Right ventricle myocardium inferior (tissue), 1 donor: Measurements from ENCODE around the gene CDCA8. TPM values are rescaled to one million over a fixed set of nuclear protein-coding genes. Genes with fewer than 3 reads are reported as not detected.
"Not testable (repeated sequence)": the region's sequence is repeated elsewhere in the genome, so short reads cannot be mapped to it uniquely, and the experiment has no call there.

ENCODE experiments used
- ATAC-seq: fragments of 200-7000 bp; cut with Tn5 transposase; one replicate; pipeline ENCODE4 v1.9.1; 2020; ENCODE audit warnings: mild to moderate bottlenecking, moderate library complexity
- DNase-seq: peaks from one replicate; pipeline ENCODE4 v3.0.0; 2021; ENCODE audit errors: missing footprints
- intact Hi-C: fragments of 100-400 bp; cut with DNase I; formaldehyde crosslinking; loops from one replicate; pipeline ENCODE4 v1.11.0; 2022
- total RNA-seq: library from RNA; stranded (reverse); fragmentation: NEBNext Ultra II Directional; extraction: Animal tissue kit (Norgen Biotek cat#: 25700); gene quantifications from one replicate; pipeline ENCODE4 v1.2.1, GENCODE V29; 2021
- donor health status: DM: no; HTN: yes; CAD: no; lungs with severe emphysema.

Gene CDCA8
- total RNA-seq, 1 donor from 2014 or later, result 0.60 TPM

DNA sequence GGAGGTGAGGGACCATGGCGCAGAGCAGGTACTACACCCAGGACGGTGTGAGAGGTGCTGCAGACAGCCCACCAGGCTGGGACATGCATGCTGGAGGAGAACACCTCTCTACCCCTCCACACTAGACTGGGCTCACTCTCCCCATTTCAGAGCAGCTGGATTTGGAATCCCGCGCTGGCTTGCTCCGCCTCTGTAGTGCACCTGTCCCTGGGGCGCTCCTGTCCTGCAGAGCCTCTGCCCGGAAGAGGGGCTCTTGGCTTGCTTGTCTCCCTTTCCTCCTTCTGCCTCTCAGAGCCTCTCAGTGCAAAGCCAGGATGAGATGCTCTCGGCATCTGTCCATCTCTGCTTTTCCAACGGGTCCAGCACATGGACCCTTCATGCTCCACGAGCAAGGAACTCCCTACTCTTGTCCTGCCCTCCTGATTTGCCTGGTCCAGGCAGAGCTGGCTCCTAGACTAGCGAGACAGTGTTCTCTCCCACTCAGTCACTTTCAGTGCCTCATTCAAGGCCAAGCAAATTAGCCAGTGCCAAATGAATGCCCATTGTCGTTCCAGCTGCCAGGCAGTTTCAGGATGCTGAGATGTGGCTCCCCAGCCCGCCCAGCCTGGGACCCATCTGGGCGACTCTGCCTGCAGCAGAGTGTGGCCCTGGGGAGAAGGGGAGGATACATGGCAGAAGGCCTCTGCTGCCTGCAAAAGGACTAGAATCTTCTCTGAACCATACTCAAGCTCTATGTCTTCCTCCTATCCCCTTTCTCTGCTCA lies 33.7 kb downstream of the CDCA8 start:
- intact Hi-C loops, result no loop called here
- no peak for DNase-seq

DNA sequence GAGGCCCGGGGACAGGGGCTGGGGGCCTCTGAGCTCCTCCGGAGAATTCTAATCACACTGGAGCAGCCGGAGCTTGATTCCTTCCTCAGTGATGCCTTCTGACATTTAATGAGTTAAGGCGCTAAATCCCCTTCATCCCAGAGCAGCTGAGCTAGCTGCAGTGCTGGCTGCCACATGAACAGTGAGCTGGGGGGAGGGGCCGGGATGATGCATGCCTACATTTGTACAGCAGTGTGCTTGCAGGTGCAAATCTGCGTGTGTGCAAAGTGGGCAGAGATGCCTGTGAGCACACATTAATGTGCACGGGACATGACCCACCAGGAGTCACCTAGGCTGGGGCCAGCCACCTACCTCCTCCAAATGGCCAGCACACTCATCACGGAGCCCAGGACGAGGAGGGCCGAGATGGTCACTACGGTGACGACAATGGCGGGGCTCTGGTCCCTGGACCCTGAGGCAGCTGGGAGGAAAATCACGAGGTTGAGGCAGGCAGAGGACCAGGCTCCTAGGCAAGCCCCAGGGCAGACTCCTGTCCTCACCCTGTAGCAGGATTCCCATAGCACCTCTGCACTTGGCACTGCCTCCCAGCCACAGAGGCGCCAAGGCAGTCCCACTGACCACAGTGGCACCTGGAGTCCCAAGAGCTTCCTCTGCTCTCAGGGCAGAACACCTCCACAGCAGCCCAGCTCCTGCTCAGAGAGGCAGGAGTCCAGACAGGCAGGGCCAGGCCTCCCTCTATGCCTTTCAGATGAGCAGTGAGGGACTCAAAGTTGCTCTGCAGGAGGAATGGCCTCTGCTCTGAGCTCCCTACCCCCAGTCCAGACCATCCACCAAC lies 34.7 kb downstream of the CDCA8 start:
- intact Hi-C loops, result no loop called here
- no peak for ATAC-seq
- no peak for DNase-seq

More for the DNA sequence above, 33.7 kb downstream of the CDCA8 start:
- no peak for ATAC-seq

DNA sequence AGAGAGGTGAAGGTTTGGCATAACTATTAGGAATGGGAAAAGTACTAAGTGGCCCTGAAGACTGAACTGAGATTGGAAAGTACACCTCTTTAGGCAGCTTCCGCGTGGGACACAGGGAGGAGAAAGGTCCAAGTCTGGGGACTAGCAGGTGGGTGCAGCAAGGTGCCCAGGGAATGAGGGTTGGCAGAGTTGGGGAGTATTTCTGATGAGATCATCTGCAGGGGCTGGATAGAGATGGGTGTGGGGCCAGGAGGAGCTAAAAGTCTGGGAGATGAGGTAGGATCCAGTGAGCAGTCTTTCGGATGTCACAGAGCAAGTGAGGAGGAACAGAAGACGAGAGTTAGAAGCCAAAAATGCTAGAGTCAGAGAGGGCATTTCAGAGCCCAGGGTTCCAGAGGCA lies 36.1 kb downstream of the CDCA8 start:
- intact Hi-C loops, result no loop called here
- DNase-seq (no peak), ATAC-seq (no peak)

DNA sequence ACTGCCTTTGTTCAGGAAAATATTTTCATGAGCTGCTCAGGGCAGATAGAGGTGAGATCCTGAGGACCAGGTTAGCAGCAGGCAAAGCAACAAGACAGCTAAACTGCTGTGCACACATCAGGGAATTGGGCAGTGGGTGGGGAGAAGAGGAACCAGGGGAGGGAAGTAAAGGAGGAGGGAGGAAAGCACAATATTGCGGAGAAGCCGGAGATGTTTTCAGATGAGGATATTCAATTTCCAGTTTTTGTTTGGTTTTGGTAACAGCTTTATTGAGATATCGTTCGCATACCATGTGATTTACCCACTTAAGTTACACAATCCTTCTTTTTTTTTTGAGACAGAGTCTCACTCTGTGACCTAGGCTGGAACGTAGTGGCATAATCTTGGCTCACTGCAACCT lies 38.1 kb downstream of the CDCA8 start:
- intact Hi-C loops, result no loop called here
- ATAC-seq (no peak), DNase-seq (no peak)

DNA sequence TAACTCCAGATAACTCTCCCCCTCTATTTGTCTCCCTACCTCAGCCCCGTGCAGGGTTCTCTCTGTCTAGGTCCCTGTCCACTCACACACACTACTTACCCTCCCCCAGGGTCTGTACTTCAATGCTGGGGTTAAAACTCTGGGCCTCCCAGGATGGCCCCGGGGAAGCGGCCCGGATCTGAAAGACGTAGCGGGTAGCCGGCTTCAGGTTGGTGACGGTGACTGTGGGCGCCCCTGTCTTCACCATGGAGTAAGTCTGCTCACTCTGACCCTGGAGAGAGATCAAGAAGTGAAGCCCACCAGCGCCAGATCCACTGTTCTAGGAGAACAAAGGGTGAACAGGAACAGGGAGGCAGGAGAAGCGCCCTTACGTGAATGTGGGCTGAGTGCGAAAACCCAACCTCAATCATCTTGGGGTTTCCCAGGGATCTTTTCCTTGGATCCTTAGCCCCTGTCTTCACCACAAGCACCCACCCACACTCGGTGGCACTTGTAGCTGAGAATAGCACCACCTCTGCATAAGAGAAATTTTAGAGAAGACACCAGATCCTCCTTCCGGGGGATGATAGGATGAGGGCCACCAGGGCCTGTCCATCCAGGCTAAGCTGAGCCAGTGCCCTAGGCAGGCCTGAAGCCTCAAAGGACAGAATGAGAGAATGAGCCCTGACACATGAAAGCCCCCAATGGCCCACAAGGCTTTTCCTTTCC lies 39.1 kb downstream of the CDCA8 start:
- ATAC-seq (no peak), DNase-seq (no peak)
- intact Hi-C loops, result no loop called here

DNA sequence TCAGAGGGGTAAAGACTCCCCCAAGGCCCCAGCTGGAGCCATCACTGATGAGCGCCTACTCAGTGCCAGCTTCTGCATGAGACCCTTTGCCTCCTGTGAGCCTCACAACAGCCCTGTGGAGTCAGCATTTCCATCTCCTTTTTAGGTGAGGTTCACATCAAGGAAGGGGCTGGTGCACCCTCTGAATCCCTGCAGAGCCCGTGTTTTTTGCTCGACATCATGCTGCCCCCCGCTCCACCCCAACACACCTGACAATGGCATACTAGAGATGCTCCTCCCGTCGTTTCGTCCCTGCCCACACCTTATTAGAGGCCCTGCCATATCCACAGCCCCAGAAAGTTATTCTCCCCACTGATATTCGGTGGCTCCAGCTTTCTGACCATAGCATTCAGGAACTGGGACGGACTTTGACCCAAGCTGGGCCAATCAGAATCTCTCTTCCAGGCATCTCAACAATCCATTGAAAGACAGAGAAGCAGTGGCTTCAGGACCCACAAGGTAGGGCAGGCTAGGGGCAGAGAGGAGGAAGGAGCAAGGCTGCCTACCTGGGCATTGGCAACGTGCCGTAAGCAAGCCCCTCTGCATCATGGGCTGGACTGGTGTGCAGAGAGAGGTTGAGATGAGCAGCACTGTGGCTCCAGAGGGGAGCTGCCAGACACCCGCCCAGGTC lies 39.9 kb downstream of the CDCA8 start:
- ATAC-seq (no peak), DNase-seq (no peak)
- intact Hi-C loops, result no loop called here

DNA sequence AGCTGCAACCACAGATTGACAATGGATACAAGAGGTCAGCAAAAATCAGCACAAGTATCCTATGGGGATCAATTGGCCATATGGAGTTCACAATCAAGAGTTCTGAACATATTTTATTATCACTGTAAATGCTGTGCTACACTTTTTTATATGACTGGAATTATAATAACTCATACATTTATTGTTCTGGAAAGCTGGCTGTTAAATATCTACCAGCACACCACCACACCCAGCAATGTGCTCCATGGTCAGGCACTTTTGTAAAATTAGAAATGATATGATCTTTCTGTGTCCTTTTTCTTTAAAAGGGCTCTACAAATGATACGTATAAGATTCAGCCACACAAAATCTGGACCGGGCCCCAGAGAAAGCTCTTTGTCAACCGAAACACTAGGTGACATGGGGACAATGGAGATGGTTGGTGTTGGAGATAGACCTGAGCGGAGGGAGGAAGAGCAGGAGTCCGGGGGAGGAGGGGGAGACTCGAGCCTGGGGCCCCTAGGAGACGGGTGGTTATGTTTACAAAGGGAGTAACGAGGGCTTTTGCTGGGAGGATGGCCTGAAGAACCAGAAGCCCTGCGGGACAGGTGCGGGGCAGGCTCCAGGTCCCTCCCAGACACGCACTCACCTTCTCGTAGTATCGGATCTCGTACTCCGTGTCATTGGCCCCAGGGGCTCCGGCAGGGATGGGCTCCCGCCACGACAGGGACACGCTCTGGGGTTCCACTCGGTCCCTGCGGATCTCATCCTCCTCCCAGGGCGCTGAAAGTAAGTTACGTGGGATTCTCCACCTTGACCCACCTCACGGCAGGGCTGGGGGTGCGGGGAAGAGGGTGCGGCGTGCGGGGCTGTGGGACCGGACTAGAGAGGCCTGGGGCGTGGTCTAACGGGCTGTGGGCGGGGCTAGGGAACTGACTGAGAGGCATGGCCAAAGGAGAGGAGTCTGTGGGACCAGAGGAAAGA lies 42.6 kb downstream of the CDCA8 start:
- DNase-seq, result no peak
- intact Hi-C loops, result no loop called here
- ATAC-seq, result no peak

DNA sequence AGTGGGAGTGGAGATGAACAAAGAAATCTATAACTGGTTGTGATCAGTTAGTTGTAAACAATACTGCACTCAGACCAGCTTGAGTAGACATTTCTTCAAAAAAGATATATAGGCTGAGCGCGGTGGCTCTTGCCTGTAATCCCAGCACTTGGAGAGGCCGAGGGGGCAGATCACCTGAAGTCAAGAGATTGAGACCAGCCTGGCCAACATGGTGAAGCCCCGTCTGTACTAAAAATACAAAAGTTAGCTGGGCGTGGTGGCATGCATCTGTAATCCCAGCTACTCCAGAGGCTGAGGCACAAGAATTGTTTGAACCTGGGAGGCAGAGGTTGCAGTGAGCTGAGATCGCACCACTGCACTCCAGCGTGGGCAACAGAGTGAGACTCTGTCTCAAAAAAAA lies 45.7 kb downstream of the CDCA8 start:
- intact Hi-C loops, DNase-seq, ATAC-seq: not testable (repeated sequence)

DNA sequence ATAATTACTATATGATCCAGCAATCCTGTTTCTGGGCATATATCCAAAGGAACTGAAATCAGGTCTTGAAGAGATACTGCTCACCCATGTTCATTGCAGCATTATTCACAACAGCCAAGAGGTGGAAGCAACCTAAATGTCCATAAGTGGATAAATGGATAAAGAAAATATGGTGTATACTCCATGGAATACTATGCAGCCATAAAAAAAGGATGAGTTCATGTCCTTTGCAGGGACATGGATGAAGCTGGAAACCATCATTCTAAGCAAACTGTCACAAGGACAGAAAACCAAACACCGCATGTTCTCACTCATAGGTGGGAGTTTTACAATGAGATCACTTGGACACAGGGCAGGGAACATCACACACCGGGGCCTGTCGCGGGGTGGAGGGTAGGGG lies 46.3 kb downstream of the CDCA8 start:
- DNase-seq, intact Hi-C loops, ATAC-seq: not testable (repeated sequence)

DNA sequence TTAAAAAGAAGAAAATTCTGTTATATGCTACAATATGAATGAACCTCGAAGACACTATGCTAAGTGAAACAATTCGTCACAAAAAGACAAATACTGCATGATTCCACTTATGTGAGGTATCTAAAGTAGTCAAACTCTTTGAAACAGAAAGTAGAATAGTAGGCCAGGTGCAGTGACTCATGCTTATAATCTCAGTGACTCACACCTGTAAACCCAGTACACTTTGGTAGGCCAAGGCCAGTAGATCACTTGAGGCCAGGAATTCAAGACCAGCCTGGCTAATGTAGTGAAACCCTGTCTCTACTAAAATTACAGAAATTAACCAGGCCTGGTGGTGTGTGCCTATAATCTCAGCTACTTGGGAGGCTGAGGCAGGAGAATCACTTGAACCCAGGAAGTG lies 46.9 kb downstream of the CDCA8 start:
- intact Hi-C loops, result no loop called here
- no peak for DNase-seq
- ATAC-seq, result no peak

DNA sequence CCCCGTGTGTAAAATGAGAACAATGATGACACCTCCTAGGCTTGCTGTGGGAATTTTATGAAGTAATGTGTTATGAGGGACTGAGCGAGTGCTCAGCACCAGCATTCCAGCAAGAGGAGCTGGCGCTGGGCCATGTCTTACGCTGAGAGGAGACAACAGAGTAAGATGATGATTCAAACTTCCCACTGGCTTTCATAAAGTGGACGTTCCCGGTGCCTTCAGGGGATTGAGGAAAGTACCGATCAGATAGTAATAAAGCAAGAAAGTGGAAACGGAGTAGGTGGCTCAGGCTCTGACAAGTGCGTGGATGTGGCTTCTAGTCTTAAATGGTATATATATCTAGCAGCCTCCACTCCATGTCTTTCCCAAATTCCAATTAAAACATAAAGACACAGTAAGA lies 48.8 kb downstream of the CDCA8 start:
- DNase-seq (no peak), ATAC-seq (no peak)
- intact Hi-C loops, result no loop called here

DNA sequence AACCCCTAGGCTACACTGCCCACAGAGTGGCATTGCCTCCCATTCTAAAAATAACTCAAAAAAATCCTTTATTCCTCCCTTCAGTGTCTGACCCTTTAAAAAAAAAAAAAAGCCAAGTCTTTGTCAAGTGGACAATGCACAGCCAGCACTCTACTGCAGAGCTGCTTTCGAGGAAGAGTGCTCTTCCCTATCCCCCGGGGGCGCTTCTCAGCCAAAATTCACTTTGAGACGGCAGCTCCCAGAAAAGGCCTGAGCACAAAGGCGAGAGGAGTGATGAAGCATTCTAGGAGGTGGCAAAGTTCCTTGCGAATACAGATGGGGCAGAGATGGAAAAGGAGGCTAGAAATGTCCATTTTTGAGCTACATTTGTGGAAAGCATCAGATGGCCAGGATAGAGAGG lies 49.3 kb downstream of the CDCA8 start:
- DNase-seq (no peak), ATAC-seq (no peak)
- intact Hi-C loops, result no loop called here

DNA sequence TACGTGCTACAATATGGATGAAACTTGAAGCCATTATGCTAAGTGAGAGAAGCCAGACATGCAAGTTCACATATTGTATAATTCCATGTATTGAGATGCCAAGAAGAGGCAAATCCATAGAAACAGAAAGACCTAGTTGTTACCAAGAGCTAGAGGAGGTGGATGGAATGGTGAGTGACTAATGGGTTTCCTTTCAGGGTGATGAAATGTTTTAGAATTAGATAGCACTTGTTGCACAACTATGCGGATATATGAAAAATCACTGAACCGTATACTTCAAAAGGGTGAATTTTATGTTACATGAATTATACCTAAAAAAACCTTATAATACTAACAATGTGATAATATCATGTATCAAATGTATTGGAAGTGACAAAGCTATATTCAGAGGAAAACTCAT lies 54.5 kb downstream of the CDCA8 start:
- intact Hi-C loops, result no loop called here
- DNase-seq (no peak), ATAC-seq (no peak)

DNA sequence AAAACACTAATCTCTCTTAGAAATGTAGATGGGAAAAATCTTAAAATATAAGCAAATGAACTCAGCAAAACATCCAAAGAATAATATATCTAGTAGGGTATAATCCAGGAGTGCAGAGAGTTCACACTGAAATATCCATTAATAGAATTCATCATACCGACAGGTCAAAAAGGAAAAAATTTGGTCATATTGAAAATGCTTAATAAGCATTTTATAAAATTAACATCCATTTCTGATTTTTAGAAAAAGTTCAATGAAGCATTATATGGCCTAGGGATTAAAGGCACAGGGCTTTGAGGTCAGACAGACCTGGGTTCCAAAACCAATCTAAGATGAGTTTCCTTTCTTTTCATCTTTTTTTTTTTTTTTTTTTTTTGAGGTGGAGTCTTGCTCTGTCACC lies 56.2 kb downstream of the CDCA8 start:
- intact Hi-C loops, result no loop called here
- DNase-seq (no peak), ATAC-seq (no peak)

DNA sequence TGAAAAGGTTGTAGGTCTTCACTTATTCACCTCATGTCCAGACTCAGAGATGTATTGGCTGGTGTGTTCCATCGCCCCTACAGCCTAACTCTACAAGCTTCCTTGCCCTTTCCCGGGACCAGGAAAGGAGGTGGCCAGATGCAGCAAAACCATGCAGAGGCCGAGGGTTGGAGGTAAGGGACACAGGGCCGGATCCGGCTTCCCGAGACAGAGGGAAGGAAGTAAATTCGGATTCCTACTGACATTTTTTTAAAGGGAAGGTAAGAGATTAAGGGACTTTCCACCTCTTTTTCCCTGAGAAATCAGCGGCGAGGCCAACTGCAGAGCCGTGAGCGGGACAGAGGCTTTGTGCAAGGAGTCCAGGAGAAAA lies 59.9 kb downstream of the CDCA8 start:
- ATAC-seq (no peak), DNase-seq (no peak)
- intact Hi-C loops, result no loop called here

DNA sequence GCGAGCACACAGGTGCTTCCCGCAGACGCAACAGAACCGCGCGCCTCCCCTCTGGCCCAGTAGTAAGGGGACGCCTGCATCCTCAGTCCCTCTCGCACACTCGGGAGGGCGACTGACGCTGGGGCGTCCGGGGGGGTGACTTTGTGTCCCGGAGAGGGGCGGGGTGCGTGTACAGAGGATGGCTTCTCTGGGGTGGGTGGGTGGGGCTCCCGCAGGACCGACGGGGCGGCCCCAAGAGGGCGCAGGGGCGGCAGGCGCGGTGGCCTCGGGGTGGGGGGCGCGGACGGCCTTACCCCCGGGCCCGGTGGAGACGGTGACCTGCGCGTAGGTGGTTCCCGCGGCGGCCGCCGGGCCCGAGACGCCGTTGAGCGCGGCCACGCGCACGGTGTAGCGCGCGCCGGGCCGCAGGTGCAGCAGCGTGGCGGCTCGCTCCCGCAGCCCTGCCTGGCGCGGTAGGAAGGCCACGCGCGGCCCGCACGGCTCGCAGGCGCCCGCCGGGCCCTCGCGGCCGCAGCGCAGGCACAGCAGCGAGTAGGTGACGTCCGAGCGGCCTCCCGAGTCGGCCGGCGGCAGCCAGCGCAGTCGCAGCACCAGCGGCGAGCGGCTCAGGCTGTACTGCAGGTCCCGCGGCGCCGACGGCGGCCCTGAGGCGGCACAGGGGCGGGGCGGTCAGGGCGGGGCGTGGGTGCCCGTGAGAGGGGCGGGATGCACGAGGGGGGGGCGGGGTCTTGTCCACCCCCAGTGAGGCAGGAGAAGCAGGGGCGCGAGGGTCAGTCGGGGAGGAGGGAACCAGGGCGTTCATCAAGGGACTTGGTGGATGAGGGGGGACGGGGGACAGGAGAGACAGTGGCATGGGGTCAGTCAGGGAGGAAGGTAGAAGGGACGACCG lies 60.5 kb downstream of the CDCA8 start:
- no peak for DNase-seq
- intact Hi-C loops, result no loop called here
- ATAC-seq, result peak; percentile 48
